DOHH2 (cell line): ENCODE results near the gene GAK.

ENCODE experiments used
- CTCF ChIP-seq: fragments of 200-600 bp; sonication (generic); IDR thresholded peaks from one replicate; pipeline ENCODE4 v1.5.1; 2014; ENCODE audit warnings: antibody characterized with exemption, mild to moderate bottlenecking, low read depth, low read length; ENCODE audit not compliant: poor library complexity, severe bottlenecking
- EZH2phosphoT487 ChIP-seq: fragments of 200-600 bp; sonication (generic); IDR thresholded peaks from 2 replicates; pipeline ENCODE4 v1.6.1; 2017; ENCODE audit warnings: borderline replicate concordance, mild to moderate bottlenecking, antibody characterized with exemption, low read length, moderate library complexity, mixed read lengths

DNA sequence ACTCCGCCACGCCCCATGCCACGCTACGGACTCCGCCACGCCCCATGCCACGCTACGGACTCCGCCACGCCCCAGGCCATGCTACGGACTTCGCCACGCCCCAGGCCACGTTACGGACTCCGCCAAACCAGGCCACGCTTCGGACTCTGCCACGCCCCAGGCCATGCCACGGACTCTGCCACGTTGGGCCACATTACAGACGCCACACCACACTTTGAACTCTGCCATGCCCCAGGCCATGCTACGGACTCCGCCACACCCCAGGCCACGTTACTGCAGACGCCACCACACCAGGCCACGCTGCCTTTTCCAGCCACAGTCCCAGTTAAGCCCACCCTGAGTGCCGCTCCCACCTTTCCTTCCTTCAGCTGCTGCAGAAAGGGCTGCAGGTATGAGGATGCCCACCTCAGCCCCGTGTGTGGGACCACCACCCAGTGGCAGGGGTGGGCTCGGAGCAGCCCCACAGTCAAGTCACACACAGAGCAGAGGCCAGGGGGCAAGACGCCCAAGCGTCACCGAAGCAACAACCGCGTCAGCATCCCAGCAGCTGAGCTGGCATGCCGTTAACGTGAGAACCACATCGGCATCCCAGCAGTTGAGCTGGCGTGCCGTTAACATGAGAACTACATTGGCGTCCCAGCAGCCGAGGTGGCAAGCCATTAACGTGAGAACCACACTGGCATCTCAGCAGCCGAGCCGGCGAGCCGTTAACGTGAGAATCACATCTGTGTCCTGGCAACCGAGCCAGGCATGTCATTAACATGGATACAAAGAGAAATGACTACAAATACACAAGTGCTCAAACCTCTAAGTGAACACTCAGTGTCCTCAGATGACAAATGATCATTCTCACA is 26.4 kb downstream of the GAK start:
- TF ChIP-seq CTCF (no peak), EZH2phosphoT487 (no peak)
